ENCODE data around the gene LRBA.

LRBA gene

GRCh38 chr4:150464523-150464922 is 550.6 kb downstream of the LRBA start:
- no peak for DNase-seq

GRCh38 chr4:150462743-150463142 is 552.3 kb downstream of the LRBA start:
- DNase-seq = no peak

DNA sequence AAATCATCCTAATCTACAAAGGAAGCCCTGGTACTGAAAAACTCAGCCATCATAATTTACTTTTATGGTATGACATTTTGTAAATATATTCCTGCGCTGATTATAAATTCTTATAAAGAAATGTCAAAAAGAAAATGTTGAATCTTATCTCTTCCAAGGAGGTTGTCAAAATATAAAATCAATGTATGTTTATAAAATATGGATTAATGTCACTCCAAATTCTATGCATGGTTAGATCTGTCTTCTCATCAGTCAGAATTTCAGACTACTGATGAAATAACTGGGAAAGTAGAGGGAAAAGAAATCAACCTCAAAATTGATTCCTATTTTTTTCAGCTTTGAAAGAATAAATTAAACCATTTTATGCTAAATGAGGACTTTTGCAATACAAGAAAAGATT is 553.1 kb downstream of the LRBA start:
- DNase-seq = no peak

- DNase-seq = no peak
These were observed 557.3 kb downstream of the LRBA start for GRCh38 chr4:150457802-150458201.

- no peak for DNase-seq
These were observed 563.2 kb downstream of the LRBA start for GRCh38 chr4:150451883-150452282.

- no peak for DNase-seq
These were observed 567.7 kb downstream of the LRBA start for GRCh38 chr4:150447356-150447755.

DNA sequence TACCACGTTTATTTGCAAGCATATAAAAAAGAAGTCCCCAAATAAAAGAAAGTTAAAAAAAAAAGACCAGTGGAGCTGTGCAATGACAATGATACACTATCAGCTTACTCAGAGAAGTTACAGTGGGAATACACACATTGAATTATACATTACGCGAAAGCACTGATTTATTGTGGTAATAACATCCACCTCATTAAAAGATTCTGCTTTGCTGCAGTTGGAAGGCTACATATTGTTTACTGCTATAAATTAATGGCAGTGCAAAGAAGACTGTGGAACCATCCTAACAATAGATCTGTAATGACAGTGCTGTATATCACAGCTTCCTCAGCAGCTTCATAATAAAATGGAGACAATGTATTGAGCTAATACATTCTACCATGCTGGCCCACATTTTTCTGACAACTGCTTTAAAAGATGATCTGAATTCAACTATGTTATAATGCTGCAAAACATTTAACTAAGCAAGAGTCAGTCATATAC is 575.6 kb downstream of the LRBA start:
- no peak for DNase-seq

DNA sequence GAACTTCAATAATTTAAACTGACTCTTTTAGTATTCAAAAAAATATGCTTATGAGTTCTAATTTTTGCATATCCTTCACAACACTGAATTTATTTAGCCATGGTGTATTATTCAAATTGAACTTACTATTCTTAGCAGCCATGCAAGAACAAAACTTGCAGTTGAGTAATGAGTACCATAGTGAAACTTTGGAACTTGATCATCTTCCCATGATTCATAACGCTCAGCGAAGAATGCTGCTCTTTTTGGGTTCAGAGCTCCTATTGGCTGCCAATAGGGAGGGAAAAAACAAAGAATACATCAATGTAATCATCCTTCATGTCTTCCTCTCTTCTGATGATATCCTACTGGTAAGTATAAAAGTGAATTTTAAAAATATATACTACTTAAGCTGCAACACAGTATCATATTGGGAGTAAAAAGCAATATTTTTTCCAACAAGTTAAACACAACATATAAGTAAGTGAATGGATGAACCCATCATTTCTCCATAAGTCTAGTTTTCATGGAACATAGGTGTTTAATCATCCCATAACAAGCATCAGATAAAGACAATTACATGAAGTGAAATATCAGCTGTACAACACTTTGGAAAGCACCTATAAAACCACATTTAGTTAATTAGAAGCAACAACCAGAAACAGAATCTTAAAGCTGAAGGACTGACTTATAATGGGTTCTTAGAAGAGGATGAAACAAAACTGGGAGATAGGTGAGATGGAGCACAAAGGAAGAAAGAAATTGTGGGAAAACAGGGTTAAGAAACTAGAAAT is 578.3 kb downstream of the LRBA start:
- DNase-seq = no peak

- DNase-seq = no peak
These were observed 583.9 kb downstream of the LRBA start for GRCh38 chr4:150431221-150431620.

DNA sequence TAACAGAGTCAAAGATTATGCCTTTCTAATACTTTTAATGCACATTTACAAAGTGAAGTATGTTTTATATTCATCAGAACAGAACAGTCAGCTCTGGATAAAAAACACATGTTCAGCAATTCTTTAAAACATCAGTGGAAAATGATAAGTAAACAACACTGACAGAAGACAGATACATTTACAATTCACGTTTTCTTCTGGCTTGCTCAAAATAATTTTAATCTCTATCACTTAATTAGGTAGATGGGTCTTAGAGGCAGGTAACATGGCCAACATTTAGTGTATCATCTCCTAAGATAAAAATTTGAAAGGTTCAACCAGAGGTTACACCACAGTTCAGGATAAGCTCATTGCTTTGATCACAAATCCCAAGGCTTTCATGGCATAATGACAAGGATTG is 589.9 kb downstream of the LRBA start:
- no peak for DNase-seq

DNA sequence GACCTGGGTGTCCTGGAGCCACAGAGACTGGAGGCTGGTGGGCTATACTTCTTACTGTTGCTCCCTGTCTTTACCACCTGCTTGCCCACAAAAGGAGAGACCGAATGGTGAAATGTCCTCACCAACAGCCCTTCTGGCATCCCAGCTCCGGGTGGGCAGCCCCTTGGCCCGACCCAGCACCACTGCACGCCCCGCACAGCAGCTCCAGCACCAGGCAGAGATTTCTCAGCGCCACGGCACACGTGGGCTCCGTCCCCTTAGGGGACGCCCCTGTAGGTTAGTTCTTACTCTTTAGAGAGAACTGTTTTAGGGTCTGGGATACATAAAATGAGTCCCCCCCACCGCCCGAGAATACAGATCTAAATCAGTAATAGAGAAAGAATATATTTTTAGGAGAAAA is 591.6 kb downstream of the LRBA start:
- DNase-seq = no peak

- DNase-seq = no peak
These were observed 592.0 kb downstream of the LRBA start for GRCh38 chr4:150423074-150423473.

DNA sequence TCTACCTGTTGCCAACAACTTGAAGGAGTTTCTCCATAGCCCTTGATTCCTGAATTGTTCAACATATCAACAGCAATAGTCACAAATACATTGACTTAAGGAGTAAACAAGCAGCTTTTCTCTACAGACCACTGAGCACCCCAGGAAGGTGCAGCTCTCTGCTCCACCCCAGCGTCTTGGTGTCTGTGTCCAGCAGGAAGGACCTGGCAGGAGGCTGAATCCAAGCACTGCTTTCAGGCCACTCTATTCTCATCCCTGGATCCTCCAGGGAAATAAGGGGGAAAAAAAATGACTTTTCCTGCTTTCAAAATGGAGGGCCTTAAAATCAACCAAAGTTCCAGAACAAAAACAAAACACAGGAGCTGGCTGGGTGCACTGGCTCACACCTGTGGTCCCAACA is 593.5 kb downstream of the LRBA start:
- DNase-seq = no peak

GRCh38 chr4:150419939-150420338 is 595.1 kb downstream of the LRBA start:
- no peak for DNase-seq

- no peak for DNase-seq
These were observed 596.2 kb downstream of the LRBA start for GRCh38 chr4:150418757-150419410.

GRCh38 chr4:150415213-150415612 is 599.9 kb downstream of the LRBA start:
- DNase-seq = no peak

DNA sequence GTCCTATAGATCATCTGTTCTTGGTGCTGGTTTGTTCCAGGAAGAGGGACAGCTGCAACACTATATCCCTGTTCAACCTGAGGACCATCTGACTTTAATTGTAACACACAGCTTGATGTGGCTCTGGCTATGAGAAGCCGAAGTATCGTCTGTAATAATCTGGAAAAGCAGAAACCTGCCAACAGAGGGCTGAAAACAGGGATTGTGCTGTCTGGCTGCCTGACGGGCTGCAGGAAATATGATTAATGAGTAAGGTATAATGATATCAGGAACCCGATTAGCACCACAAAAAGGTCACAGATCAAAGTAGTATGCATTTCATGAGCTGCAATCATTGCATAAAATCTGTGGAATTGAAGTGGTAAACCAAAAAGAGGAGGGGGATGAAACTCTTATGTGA is 603.6 kb downstream of the LRBA start:
- no peak for DNase-seq

GRCh38 chr4:150402871-150403272 is 612.2 kb downstream of the LRBA start:
- DNase-seq = peak; percentile 47

- no peak for DNase-seq
These were observed 613.9 kb downstream of the LRBA start for GRCh38 chr4:150401083-150401687.

GRCh38 chr4:150395872-150396271 is 619.2 kb downstream of the LRBA start:
- no peak for DNase-seq

GRCh38 chr4:150394046-150394445 is 621.0 kb downstream of the LRBA start:
- no peak for DNase-seq

GRCh38 chr4:150391052-150391451 is 624.0 kb downstream of the LRBA start:
- DNase-seq = no peak

DNA sequence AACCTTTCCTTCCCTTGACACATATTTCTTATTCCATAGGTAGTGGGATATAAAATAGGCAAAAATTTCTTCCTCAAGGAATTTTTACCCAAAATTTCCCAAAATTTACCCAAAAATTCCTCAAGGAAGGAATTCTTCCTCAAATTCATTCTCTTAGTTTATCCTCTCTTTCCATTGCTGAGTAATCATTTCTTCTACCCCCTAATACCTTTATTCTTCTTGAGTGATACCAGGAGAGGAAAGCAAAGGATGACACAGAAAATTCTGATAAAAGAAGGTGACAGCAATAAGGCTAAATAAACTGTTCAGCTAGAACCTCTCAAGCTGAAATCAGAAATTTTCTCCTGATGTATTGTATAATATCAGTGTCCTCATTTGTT is 624.6 kb downstream of the LRBA start:
- DNase-seq = no peak

- DNase-seq = no peak
These were observed 625.1 kb downstream of the LRBA start for GRCh38 chr4:150389896-150390530.

Data from femur (tissue), 1 donor.